Measurements from ENCODE around the gene ATF5. TPM values are rescaled to one million over a fixed set of nuclear protein-coding genes. Genes with fewer than 3 reads are reported as not detected.

Gene ATF5
- total and polyA plus RNA-seq, 2 of the 13 experiments (the other 11 are each of a cell fraction or from before 2014, with no cell fraction given) = 5.2 to 10.3 TPM

GRCh38 chr19:49929121-49929610 lies at the start of gene ATF5, which contains the start of gene NUP62 (continued):
- TF ChIP-seq HDAC6 (IDR thresholded peaks at IDR 0.05; ENCODE audit: low read depth, low read length) (no peak), XBP1 (CRISPR knock-in tag; IDR thresholded peaks at IDR 0.05) (no peak; the same call in none of the 2 replicates), HNRNPH1 (optimal IDR thresholded peaks at IDR 0.05; ENCODE audit: low read depth, low read length) (no peak), ZNF24 (IDR thresholded peaks at IDR 0.05) (no peak), FUBP1 (CRISPR knock-in tag; IDR thresholded peaks at IDR 0.05; ENCODE audit: borderline replicate concordance) (0 out of 2 replicates have a peak, but pooled peaks have one; percentile 22), ZBTB3 (CRISPR knock-in tag; IDR thresholded peaks at IDR 0.05; ENCODE audit: borderline replicate concordance, low read depth) (peak; percentile 65; the same call in 1 of the 2 replicates), ZNF232 (CRISPR knock-in tag; IDR thresholded peaks at IDR 0.05; ENCODE audit: borderline replicate concordance) (no peak), ZNF367 (CRISPR knock-in tag; IDR thresholded peaks at IDR 0.05; ENCODE audit: borderline replicate concordance) (no peak), HNRNPUL1 (IDR thresholded peaks at IDR 0.05; ENCODE audit: low read depth, low read length) (0 out of 2 replicates have a peak, but pooled peaks have one; percentile 61), ZNF543 (CRISPR knock-in tag; IDR thresholded peaks at IDR 0.05) (no peak; the same call in 1 of the 2 replicates), ZBTB34 (CRISPR knock-in tag; IDR thresholded peaks at IDR 0.05) (no peak; the same call in 1 of the 2 replicates), PHB2 (IDR thresholded peaks at IDR 0.05; ENCODE audit: partially characterized antibody) (no peak), CBFB (CRISPR knock-in tag; IDR thresholded peaks at IDR 0.05) (peak; percentile 51; the same call in 1 of the 2 replicates), ZNF256 (CRISPR knock-in tag; conservative IDR thresholded peaks at IDR 0.05) (peak; percentile 87; the same call in 1 of the 2 replicates), TEAD3 (CRISPR knock-in tag; optimal IDR thresholded peaks at IDR 0.05; ENCODE audit: borderline replicate concordance) (no peak), TSC22D2 (CRISPR knock-in tag; IDR thresholded peaks at IDR 0.05; ENCODE audit: borderline replicate concordance) (peak; percentile 92), ZNF878 (CRISPR knock-in tag; IDR thresholded peaks at IDR 0.05) (peak; percentile 97), ZNF12 (CRISPR knock-in tag; IDR thresholded peaks at IDR 0.05) (0 out of 2 replicates have a peak, but pooled peaks have one; percentile 43), POLR2AphosphoS5 (IDR thresholded peaks at IDR 0.05; ENCODE audit: low read depth, low read length) (no peak), HMG20A (CRISPR knock-in tag; IDR thresholded peaks at IDR 0.05; ENCODE audit: borderline replicate concordance) (no peak), ZSCAN22 (CRISPR knock-in tag; IDR thresholded peaks at IDR 0.05) (peak; percentile 76; the same call in 1 of the 2 replicates)
- TF ChIP-seq, protein P1, sequence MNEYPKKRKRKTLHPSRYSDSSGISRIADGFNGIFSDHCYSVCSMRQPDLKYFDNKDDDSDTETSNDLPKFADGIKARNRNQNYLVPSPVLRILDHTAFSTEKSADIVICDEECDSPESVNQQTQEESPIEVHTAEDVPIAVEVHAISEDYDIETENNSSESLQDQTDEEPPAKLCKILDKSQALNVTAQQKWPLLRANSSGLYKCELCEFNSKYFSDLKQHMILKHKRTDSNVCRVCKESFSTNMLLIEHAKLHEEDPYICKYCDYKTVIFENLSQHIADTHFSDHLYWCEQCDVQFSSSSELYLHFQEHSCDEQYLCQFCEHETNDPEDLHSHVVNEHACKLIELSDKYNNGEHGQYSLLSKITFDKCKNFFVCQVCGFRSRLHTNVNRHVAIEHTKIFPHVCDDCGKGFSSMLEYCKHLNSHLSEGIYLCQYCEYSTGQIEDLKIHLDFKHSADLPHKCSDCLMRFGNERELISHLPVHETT (CRISPR knock-in tag; conservative IDR thresholded peaks at IDR 0.05) = peak; percentile 65
- TF ChIP-seq, protein P2, sequence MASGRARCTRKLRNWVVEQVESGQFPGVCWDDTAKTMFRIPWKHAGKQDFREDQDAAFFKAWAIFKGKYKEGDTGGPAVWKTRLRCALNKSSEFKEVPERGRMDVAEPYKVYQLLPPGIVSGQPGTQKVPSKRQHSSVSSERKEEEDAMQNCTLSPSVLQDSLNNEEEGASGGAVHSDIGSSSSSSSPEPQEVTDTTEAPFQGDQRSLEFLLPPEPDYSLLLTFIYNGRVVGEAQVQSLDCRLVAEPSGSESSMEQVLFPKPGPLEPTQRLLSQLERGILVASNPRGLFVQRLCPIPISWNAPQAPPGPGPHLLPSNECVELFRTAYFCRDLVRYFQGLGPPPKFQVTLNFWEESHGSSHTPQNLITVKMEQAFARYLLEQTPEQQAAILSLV (CRISPR knock-in tag; IDR thresholded peaks at IDR 0.05; ENCODE audit: borderline replicate concordance) = peak; percentile 96; the same call in 1 of the 2 replicates
- TF ChIP-seq, protein P3, sequence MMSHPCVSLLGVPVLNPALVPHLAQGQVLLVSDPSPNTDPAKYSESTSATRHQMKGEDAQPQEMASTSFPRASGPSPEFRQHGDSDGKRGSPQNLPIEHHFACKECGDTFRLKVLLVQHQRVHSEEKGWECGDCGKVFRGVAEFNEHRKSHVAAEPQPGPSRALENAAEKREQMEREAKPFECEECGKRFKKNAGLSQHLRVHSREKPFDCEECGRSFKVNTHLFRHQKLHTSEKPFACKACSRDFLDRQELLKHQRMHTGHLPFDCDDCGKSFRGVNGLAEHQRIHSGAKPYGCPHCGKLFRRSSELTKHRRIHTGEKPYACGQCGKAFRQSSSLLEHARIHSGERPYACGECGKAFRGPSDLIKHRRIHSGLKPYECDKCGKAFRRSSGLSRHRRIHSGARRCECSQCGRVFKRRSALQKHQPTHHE (CRISPR knock-in tag; IDR thresholded peaks at IDR 0.05; ENCODE audit: borderline replicate concordance) = peak; percentile 77; the same call in 1 of the 2 replicates
